IMR-90 (cell line): ENCODE measurements around the gene MEIS3. TPM values are rescaled to one million over a fixed set of nuclear protein-coding genes. Genes with fewer than 3 reads are reported as not detected.

Experiments
- ATAC-seq: fragments of 200-7000 bp; cut with Tn5 transposase; 2 replicates; pipeline ENCODE4 v1.9.1; 2020; ENCODE audit warnings: low read depth, mild to moderate bottlenecking, moderate library complexity
- BruUV-seq: library from RNA; stranded (reverse); fragments of 400-500 nt; replicated peaks from 2 replicates; lab custom pipeline; 2021; lab: Mats Ljungman, UMichigan
- CTCF ChIA-PET: fragments of 300-600 bp; formaldehyde crosslinking; extraction: SDS; loops from one replicate; lab custom pipeline; 2021; ENCODE audit warnings: antibody characterized with exemption; lab: Yijun Ruan, JAX
- POLR2A ChIA-PET: fragments of 300-600 bp; sonication (Branson Sonifier 250); formaldehyde crosslinking; loops from one replicate; lab custom pipeline; 2022; ENCODE audit warnings: antibody characterized with exemption; ENCODE audit not compliant: unreplicated experiment; lab: Charles Lee
- DNase-seq: peaks from one replicate; pipeline ENCODE4 v3.0.0; 2013
- H2AFZ ChIP-seq: replicated peaks from 2 replicates; pipeline ENCODE3; 2013; ENCODE audit warnings: low read length, mild to moderate bottlenecking; ENCODE audit not compliant: poor library complexity
- H2AK5ac ChIP-seq: 2 replicates; pipeline ENCODE4 v1.6.1; 2013; ENCODE audit warnings: low read depth, low read length, inconsistent platforms
- H2AK9ac ChIP-seq: replicated peaks from 2 replicates; pipeline ENCODE3; 2013; ENCODE audit warnings: mild to moderate bottlenecking, low read depth, low read length, moderate library complexity; ENCODE audit not compliant: poor library complexity
- H2BK120ac ChIP-seq: 2 replicates; pipeline ENCODE4 v1.6.1; 2013; ENCODE audit warnings: low read depth, low read length, inconsistent platforms
- H2BK15ac ChIP-seq: 3 replicates; pipeline ENCODE4 v1.6.1; 2013; ENCODE audit warnings: low read depth, low read length, inconsistent platforms
- H2BK20ac ChIP-seq: 2 replicates; pipeline ENCODE4 v1.6.1; 2013; ENCODE audit warnings: low read depth, mild to moderate bottlenecking, inconsistent platforms, low read length, moderate library complexity
- H2BK5ac ChIP-seq: 2 replicates; pipeline ENCODE4 v1.6.1; 2013; ENCODE audit warnings: mild to moderate bottlenecking, low read depth, low read length, inconsistent platforms; ENCODE audit not compliant: poor library complexity, severe bottlenecking
- H3K14ac ChIP-seq: replicated peaks from 2 replicates; pipeline ENCODE4 v1.6.1; 2013; ENCODE audit warnings: low read depth, low read length, inconsistent platforms
- H3K18ac ChIP-seq: 2 replicates; pipeline ENCODE4 v1.6.1; 2013; ENCODE audit warnings: low read depth, low read length, control low read depth
- H3K23ac ChIP-seq: 2 replicates; pipeline ENCODE4 v1.6.1; 2013; ENCODE audit warnings: low read depth, low read length, inconsistent platforms
- H3K27ac ChIP-seq: 2 replicates; pipeline ENCODE4 v1.5.1; 2013; ENCODE audit warnings: mild to moderate bottlenecking, control low read depth, low read length; ENCODE audit not compliant: insufficient read depth
- H3K27me3 ChIP-seq: 2 replicates; pipeline ENCODE4 v1.6.1; 2013; ENCODE audit warnings: low read length; ENCODE audit not compliant: control insufficient read depth, insufficient read depth
- H3K36me3 ChIP-seq: 2 replicates; pipeline ENCODE4 v1.6.1; 2013; ENCODE audit warnings: low read length, mixed read lengths; ENCODE audit not compliant: control insufficient read depth, insufficient read depth
- H3K4ac ChIP-seq: 2 replicates; pipeline ENCODE4 v1.6.1; 2013; ENCODE audit warnings: low read depth, low read length, inconsistent platforms
- H3K4me1 ChIP-seq: 2 replicates; pipeline ENCODE4 v1.6.1; 2013; ENCODE audit warnings: low read length, mixed read lengths; ENCODE audit not compliant: control insufficient read depth, insufficient read depth
- H3K4me2 ChIP-seq: 2 replicates; pipeline ENCODE4 v1.6.1; 2013; ENCODE audit warnings: low read depth, mild to moderate bottlenecking, control low read depth, low read length, moderate library complexity
- H3K4me3 ChIP-seq: 2 replicates; pipeline ENCODE4 v1.5.1; 2013; ENCODE audit warnings: low read depth, mild to moderate bottlenecking, control low read depth, low read length, moderate library complexity; ENCODE audit not compliant: insufficient read depth
- H3K56ac ChIP-seq: 2 replicates; pipeline ENCODE4 v1.6.1; 2013; ENCODE audit warnings: low read length, inconsistent platforms; ENCODE audit not compliant: insufficient read depth; ENCODE audit errors: extremely low read depth
- H3K79me1 ChIP-seq, 2 experiments: 2 replicates each; pipeline ENCODE4 v1.6.1; 2013; ENCODE audit warnings: low read length in 2 of 2, inconsistent platforms in 1 of 2, low read depth in 1 of 2
- H3K9ac ChIP-seq: 2 replicates; pipeline ENCODE4 v1.6.1; 2013; ENCODE audit warnings: low read depth, low read length, control low read depth
- H3K9me1 ChIP-seq: 2 replicates; pipeline ENCODE4 v1.6.1; 2013; ENCODE audit warnings: low read length, inconsistent platforms; ENCODE audit not compliant: insufficient read depth
- H3K9me3 ChIP-seq: 2 replicates; pipeline ENCODE4 v1.6.1; 2013; ENCODE audit warnings: low read length; ENCODE audit not compliant: control insufficient read depth, insufficient read depth
- H4K20me1 ChIP-seq: 2 replicates; pipeline ENCODE4 v1.6.1; 2013; ENCODE audit warnings: low read length, inconsistent platforms; ENCODE audit not compliant: insufficient read depth
- H4K5ac ChIP-seq: 2 replicates; pipeline ENCODE4 v1.6.1; 2013; ENCODE audit warnings: mild to moderate bottlenecking, low read depth, low read length, control low read depth
- H4K8ac ChIP-seq, 2 experiments: 2 replicates each; pipeline ENCODE4 v1.6.1; 2013; ENCODE audit warnings: low read depth in 2 of 2, low read length in 2 of 2, control low read depth in 1 of 2, inconsistent platforms in 1 of 2
- H4K91ac ChIP-seq: 2 replicates; pipeline ENCODE4 v1.6.1; 2013; ENCODE audit warnings: low read depth, low read length, inconsistent platforms; ENCODE audit not compliant: insufficient read depth
- MAZ ChIP-seq: IDR thresholded peaks from 2 replicates; pipeline ENCODE4 v1.6.1; 2012; ENCODE audit warnings: low read depth, mild to moderate bottlenecking, low read length, improper control_type of control experiment, moderate library complexity, borderline replicate concordance
- NFE2L2 ChIP-seq: fragments of 150-350 bp; IDR thresholded peaks from 2 replicates; pipeline ENCODE4 v1.6.1; 2016; ENCODE audit warnings: low read depth, mild to moderate bottlenecking, low read length
- WGBS, 2 experiments: methylation state at CpG; one replicate each; pipeline versions ENCODE4 v1.1.5 to v1.1.7; 2013; ENCODE audit warnings: missing lambda C conversion rate in 2 of 2; ENCODE audit not compliant: insufficient read length in 1 of 2; ENCODE audit errors: extremely low coverage in 2 of 2; 5-methylcytosine and 5-hydroxymethylcytosine counted together
- dilution Hi-C: fragments of 300-500 bp; cut with HindIII; formaldehyde crosslinking; loops from one replicate; pipeline ENCODE4 v1.14.3; 2018; ENCODE audit warnings: low sequenced_read_pairs; ENCODE audit not compliant: unreplicated experiment
- in situ Hi-C: fragments of 300-500 bp; cut with MboI; formaldehyde crosslinking; loops from 3 replicates; pipeline ENCODE4 v1.14.3; 2019; ENCODE audit warnings: low sequenced_read_pairs, inconsistent platforms, mixed read lengths
- intact Hi-C: fragments of 100-400 bp; cut with micrococcal nuclease; formaldehyde crosslinking; loops from 2 replicates; pipeline ENCODE4 v1.10.0; 2022
- polyA plus RNA-seq, 3 experiments: library from polyadenylated mRNA; depleted of rRNA; stranded (reverse); fragments of >200 nt; gene quantifications; 2 replicates each; pipeline ENCODE4 v1.2.3, GENCODE V29; 2012; ENCODE audit warnings: low replicate concordance in 1 of 3
- total RNA-seq: library from RNA; depleted of rRNA; stranded (reverse); fragments of >200 nt; gene quantifications from 2 replicates; pipeline ENCODE4 v1.2.3, GENCODE V29; 2012
- TF ChIP-seq, protein P1 (sequence below): fragments of 150-350 bp; IDR thresholded peaks from 2 replicates; pipeline ENCODE4 v1.6.1; 2016; ENCODE audit warnings: low read depth, mild to moderate bottlenecking, low read length, moderate library complexity, borderline replicate concordance

Gene MEIS3
- total and polyA plus RNA-seq, 2 of the 4 experiments (the other 2 are of a cell fraction) = 32.4 to 33.0 TPM

DNA sequence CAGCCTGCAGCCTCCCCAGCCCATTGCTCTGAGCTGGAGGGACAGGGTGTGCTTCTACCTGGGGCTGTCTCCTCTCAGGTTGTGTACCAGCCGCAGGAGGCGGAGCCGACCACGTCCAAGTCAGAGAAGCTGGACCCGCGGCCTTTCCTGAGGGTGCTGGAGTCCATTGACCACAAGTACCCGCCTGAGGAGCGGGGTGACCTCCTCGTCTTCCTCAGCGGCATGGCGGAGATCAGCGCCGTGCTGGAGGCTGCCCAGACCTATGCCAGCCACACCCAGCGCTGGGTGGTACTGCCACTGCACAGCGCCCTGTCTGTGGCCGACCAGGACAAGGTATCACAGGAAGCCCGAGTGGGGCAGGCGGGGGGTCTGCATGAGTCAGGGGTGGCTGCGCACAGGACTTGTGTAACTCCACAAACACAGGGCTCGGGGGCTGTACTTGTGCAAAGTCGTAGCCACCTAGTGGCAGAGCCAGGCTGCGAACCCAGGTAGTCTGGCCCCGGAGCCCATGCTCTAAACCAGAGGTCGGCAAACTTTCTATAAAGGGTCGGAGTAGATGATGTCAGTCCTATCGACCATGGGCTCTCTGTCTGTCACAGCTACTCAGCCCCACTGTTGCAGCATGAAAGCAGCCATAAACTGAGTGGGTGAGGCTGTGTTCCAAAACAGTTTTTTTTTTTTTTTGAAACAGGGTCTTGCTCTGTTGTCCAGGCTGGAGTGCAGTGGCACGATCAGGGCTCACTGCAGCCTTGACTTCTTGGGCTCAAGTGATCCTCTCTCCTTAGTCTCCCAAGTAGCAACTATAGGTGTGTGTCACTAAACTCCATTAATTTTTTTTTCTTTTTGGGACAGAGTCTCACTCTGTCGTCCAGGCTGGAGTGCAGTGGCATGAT, 61.3 kb downstream of the MEIS3 start (continued):
- TF ChIP-seq MAZ = no peak

DNA sequence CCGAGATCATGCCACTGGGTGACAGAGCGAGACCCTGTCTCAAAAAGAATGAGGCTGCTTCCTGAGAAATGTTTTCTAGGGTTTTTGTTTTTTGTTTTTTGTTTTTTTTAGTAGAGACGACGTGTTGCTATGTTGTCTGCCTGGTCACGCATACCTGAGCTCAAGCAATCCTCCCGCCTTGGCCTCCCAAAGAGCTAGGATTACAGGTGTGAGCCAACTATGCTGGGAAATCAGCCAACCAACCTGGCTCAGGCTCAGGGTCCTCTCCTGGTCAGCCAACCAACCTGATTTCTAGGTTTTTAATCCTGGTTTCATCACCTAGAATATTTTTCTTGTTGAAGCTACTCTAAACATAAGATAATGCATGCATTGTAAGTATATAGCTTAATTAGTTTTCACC, 62.4 kb downstream of the MEIS3 start:
- in situ Hi-C loops = no loop called here
- H3K18ac ChIP-seq = no peak overlapping the region
- no peak overlapping the region for H3K4me2 ChIP-seq
- peaks cover 30 to 48% of the 10 kb centered on the region in 2 experiments; a peak in 3 of 4 replicates for H3K79me1 ChIP-seq
- H3K4me3 ChIP-seq = no peak overlapping the region
- no peak overlapping the region for H2AK5ac ChIP-seq
- no peaks in the 10 kb centered on the region for H3K27me3 ChIP-seq
- no peak for TF ChIP-seq NFE2L2
- no peak for TF ChIP-seq MAZ
- TF ChIP-seq, protein P1, sequence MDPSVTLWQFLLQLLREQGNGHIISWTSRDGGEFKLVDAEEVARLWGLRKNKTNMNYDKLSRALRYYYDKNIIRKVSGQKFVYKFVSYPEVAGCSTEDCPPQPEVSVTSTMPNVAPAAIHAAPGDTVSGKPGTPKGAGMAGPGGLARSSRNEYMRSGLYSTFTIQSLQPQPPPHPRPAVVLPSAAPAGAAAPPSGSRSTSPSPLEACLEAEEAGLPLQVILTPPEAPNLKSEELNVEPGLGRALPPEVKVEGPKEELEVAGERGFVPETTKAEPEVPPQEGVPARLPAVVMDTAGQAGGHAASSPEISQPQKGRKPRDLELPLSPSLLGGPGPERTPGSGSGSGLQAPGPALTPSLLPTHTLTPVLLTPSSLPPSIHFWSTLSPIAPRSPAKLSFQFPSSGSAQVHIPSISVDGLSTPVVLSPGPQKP = no peak
- H2AK9ac ChIP-seq = no peak overlapping the region
- peaks cover 69% of the 10 kb centered on the region for H3K36me3 ChIP-seq
- H3K4ac ChIP-seq = no peak overlapping the region
- BruUV-seq = no TSS peak
- no peak overlapping the region for H2BK20ac ChIP-seq
- no peak overlapping the region for H2BK15ac ChIP-seq
- no peaks in the 10 kb centered on the region for H3K9me3 ChIP-seq
- H2BK5ac ChIP-seq = no peak overlapping the region
- ATAC-seq (no peak), DNase-seq (no peak)
- dilution Hi-C loops = no loop called here
- ChIA-PET POLR2A (no interaction called here), CTCF (interaction anchor here (1.3 kb wide), 1 partner anchor 8 kb away, joined by 6 read pairs; the partner anchor contains the start of gene DHX34)
- H4K5ac ChIP-seq = no peak overlapping the region
- H3K9me1 ChIP-seq = no peaks in the 10 kb centered on the region; the same call in 1 of the 2 replicates
- H2AFZ ChIP-seq = no peak overlapping the region
- H2BK120ac ChIP-seq = no peak overlapping the region
- H3K56ac ChIP-seq = no peak overlapping the region
- H3K27ac ChIP-seq = no peak overlapping the region
- no peak overlapping the region for H3K9ac ChIP-seq
- H4K8ac ChIP-seq = no peak overlapping the region
- intact Hi-C loops = no loop called here
- no peaks in the 10 kb centered on the region for H3K4me1 ChIP-seq
- WGBS, 2 experiments = 82% methylated on average over 4 of the region's 6 CpGs; no CpG with 5 or more reads in 1 of the 2 experiments
- H4K91ac ChIP-seq = no peak overlapping the region
- no peak overlapping the region for H3K23ac ChIP-seq
- no peaks in the 10 kb centered on the region; the same call in 1 of the 2 replicates for H4K20me1 ChIP-seq
- no peak overlapping the region for H3K14ac ChIP-seq
